ENCODE measurements around the gene IDH1. TPM values are rescaled to one million over a fixed set of nuclear protein-coding genes. Genes with fewer than 3 reads are reported as not detected.

IDH1 gene
- total and polyA plus RNA-seq, 2 of the 4 experiments (the other 2 are of a cell fraction), result 53.5 to 77.1 TPM

- Histone ChIP-seq H3K4me1 (ENCODE audit: control insufficient read depth, insufficient read depth, low read length) (no peaks in the 10 kb centered on the region), H2AK5ac (ENCODE audit: low read depth, low read length) (no peak overlapping the region), H3K9me3 (ENCODE audit: control insufficient read depth, insufficient read depth, low read length) (no peaks in the 10 kb centered on the region), H4K8ac (ENCODE audit: low read depth in 2 of 2, low read length in 2 of 2) (no peak overlapping the region), H2BK15ac (ENCODE audit: low read depth, low read length) (no peak overlapping the region), H3K27me3 (ENCODE audit: control insufficient read depth, insufficient read depth, low read length) (no peaks in the 10 kb centered on the region), H3K36me3 (ENCODE audit: control insufficient read depth, insufficient read depth, low read length) (peaks cover 35% of the 10 kb centered on the region), H2AFZ (replicated peaks; ENCODE audit: low read length, poor library complexity) (no peak overlapping the region), H3K4me3 (ENCODE audit: insufficient read depth, low read depth, low read length) (no peak overlapping the region), H4K20me1 (ENCODE audit: insufficient read depth, low read length) (no peaks in the 10 kb centered on the region), H4K5ac (ENCODE audit: low read depth, low read length) (no peak overlapping the region), H3K56ac (ENCODE audit: extremely low read depth, insufficient read depth, low read length) (no peak overlapping the region), H3K18ac (ENCODE audit: low read depth, low read length) (no peak overlapping the region), H3K9ac (ENCODE audit: low read depth, low read length) (no peak overlapping the region), H3K79me1 (ENCODE audit: low read depth in 1 of 2, low read length in 2 of 2) (peaks cover 7 to 18% of the 10 kb centered on the region in 2 experiments), H3K14ac (replicated peaks; ENCODE audit: low read depth, low read length) (no peak overlapping the region), H2AK9ac (replicated peaks; ENCODE audit: low read depth, low read length, poor library complexity) (no peak overlapping the region), H3K9me1 (ENCODE audit: insufficient read depth, low read length) (no peaks in the 10 kb centered on the region), H2BK120ac (ENCODE audit: low read depth, low read length) (no peak overlapping the region), H4K91ac (ENCODE audit: insufficient read depth, low read depth, low read length) (no peak overlapping the region), H3K4me2 (ENCODE audit: low read depth, low read length) (no peak overlapping the region), H2BK20ac (ENCODE audit: low read depth, low read length) (no peak overlapping the region), H3K23ac (ENCODE audit: low read depth, low read length) (no peak overlapping the region), H3K27ac (ENCODE audit: insufficient read depth, low read length) (no peak overlapping the region), H2BK5ac (ENCODE audit: low read depth, low read length, poor library complexity, severe bottlenecking) (no peak overlapping the region), H3K4ac (ENCODE audit: low read depth, low read length) (no peak overlapping the region)
- ChIA-PET POLR2A (ENCODE audit: unreplicated experiment) (no interaction called here), CTCF (interaction anchor here (0.7 kb wide), 1 partner anchor 1485 kb away, joined by 3 read pairs; no protein-coding TSS in a partner anchor)
- no peak for ATAC-seq (ENCODE audit: low read depth)
- BruUV-seq (replicated peaks), result no TSS peak
- WGBS, 2 experiments (ENCODE audit: extremely low coverage in 2 of 2, insufficient read length in 1 of 2), result no CpG with 5 or more reads among the region's 4 CpGs
- TF ChIP-seq BHLHE40 (IDR thresholded peaks at IDR 0.05; ENCODE audit: low read depth, low read length), result no peak
- TF ChIP-seq RFX5 (IDR thresholded peaks at IDR 0.05; ENCODE audit: low read depth, low read length), result no peak
- no peak for TF ChIP-seq NFE2L2 (IDR thresholded peaks at IDR 0.05; ENCODE audit: low read depth, low read length)
- TF ChIP-seq MXI1 (IDR thresholded peaks at IDR 0.05; ENCODE audit: borderline replicate concordance, low read depth, low read length), result no peak
- TF ChIP-seq FOS (IDR thresholded peaks at IDR 0.05; ENCODE audit: low read depth, low read length), result no peak
- TF ChIP-seq ELK1 (IDR thresholded peaks at IDR 0.05; ENCODE audit: borderline replicate concordance, low read depth, low read length), result no peak
- TF ChIP-seq MAFK (IDR thresholded peaks at IDR 0.05; ENCODE audit: low read depth, low read length), result no peak
- no peak for TF ChIP-seq MAZ (IDR thresholded peaks at IDR 0.05; ENCODE audit: borderline replicate concordance, low read depth, low read length)
- no peak for TF ChIP-seq POLR2A (IDR thresholded peaks at IDR 0.05; ENCODE audit: low read depth, low read length)
- TF ChIP-seq CEBPB (IDR thresholded peaks at IDR 0.05; ENCODE audit: low read depth, low read length), result no peak
- no peak for TF ChIP-seq USF2 (IDR thresholded peaks at IDR 0.05; ENCODE audit: low read depth, low read length)
- TF ChIP-seq CHD1 (IDR thresholded peaks at IDR 0.05; ENCODE audit: low read depth, low read length), result no peak
- TF ChIP-seq CTCF (conservative IDR thresholded peaks at IDR 0.05; ENCODE audit: low read depth, low read length), result no peak
- TF ChIP-seq RAD21 (IDR thresholded peaks at IDR 0.05; ENCODE audit: low read length), result no peak
- no peak for DNase-seq
- intact Hi-C loops (cut with micrococcal nuclease), result loop anchor here (2.0 kb wide), 1 partner anchor 15 kb away; no protein-coding TSS in a partner anchor
- in situ Hi-C loops (cut with MboI; ENCODE audit: low sequenced_read_pairs), result no loop called here
- dilution Hi-C loops (cut with HindIII; ENCODE audit: low sequenced_read_pairs, unreplicated experiment), result no loop called here
Observed at GRCh38 chr2:208285853-208286252, 31.0 kb upstream of the IDH1 start.

Data from IMR-90 (cell line).